Body of pancreas (tissue), 4 donors: ENCODE data around the gene CNTNAP5.

Source experiments
- CTCF ChIP-seq, 7 experiments: fragments of 450-650 bp in 4 of 7; fragments of 200-600 bp in 3 of 7; sonication (generic) in 3 of 7; IDR thresholded peaks; one replicate each; pipeline ENCODE4 v1.5.1; 2016 to 2019; ENCODE audit warnings: antibody characterized with exemption in 7 of 7
- POLR2A ChIP-seq, 3 donors: fragments of 450-650 bp; IDR thresholded peaks; one replicate each; pipeline ENCODE4 v1.6.1; 2016; ENCODE audit warnings: antibody characterized with exemption in 3 of 3, mild to moderate bottlenecking in 2 of 3

DNA sequence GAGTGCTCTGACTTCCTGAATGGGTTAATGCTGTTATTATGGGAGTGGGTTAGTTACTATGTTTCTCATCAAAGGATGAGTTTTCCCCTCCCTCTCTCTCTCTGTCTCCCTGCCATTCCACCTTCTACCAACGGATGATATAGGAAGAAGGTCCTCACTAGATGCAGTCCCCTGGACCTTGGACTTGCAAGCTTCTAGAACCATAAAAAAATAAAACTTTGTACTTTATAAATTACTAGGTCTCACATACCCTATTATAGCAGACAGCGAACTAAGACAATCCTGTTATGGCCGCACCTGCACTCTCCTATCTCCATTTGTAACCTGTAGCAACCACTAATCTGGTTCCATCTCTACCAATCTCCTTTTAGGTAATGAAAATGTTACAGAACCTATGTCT lies 564.9 kb downstream of the CNTNAP5 start:
- TF ChIP-seq POLR2A (IDR thresholded peaks at IDR 0.05) (no peak), CTCF (IDR thresholded peaks at IDR 0.05) (no peak)
